K562 (cell line): Measurements from ENCODE around the gene RERG. TPM values are rescaled to one million over a fixed set of nuclear protein-coding genes. Genes with fewer than 3 reads are reported as not detected.

Source experiments
- ATAC-seq: fragments of 200-7000 bp; cut with Tn5 transposase; 3 replicates; pipeline ENCODE4 v1.9.1; 2020; ENCODE audit warnings: moderate library complexity
- BruUV-seq: library from RNA; stranded (reverse); fragments of 400-500 nt; replicated peaks from 2 replicates; lab custom pipeline; 2021; lab: Mats Ljungman, UMichigan
- CTCF ChIA-PET: fragments of 300-600 bp; formaldehyde crosslinking; extraction: SDS; loops from one replicate; lab custom pipeline; 2021; ENCODE audit warnings: low intra/inter-chr PET ratio; lab: Yijun Ruan, JAX
- POLR2A ChIA-PET: fragments of 300-600, 350-650 bp; sonication (Branson Sonifier 250); formaldehyde crosslinking; extraction: SDS; loops from one replicate; lab custom pipeline; 2021; ENCODE audit warnings: antibody characterized with exemption, inconsistent platforms; lab: Yijun Ruan, JAX
- DNase-seq, 4 experiments: peaks; one replicate each; pipeline versions ENCODE4 v3.0.0 to v3.0.0-alpha.2; 2011 to 2018; ENCODE audit warnings: low spot score in 3 of 4, mixed read lengths in 3 of 4; ENCODE audit errors: extremely low read depth in 1 of 4
- FAIRE-seq: peaks from 2 replicates; lab custom pipeline; 2011; peaks lifted over from hg19 to GRCh38; lab: Jason Lieb, UNC
- H2AFZ ChIP-seq: 2 replicates; pipeline ENCODE4 v1.6.0; 2011; ENCODE audit warnings: low read depth, low read length, control low read depth, inconsistent platforms
- H3K27ac ChIP-seq: fragments of 200-600 bp; 3 replicates; pipeline ENCODE4 v1.8.0; 2011; ENCODE audit warnings: low read depth, mild to moderate bottlenecking, control low read depth, inconsistent platforms, low read length, moderate library complexity, mixed read lengths; ENCODE audit errors: extremely low read depth
- H3K27me3 ChIP-seq, 2 experiments: fragments of 300-600 bp in 1 of 2; 2 replicates in 1 of 2; 3 replicates in 1 of 2; pipeline versions ENCODE4 v1.6.0 to v1.8.0; 2011; ENCODE audit warnings: inconsistent platforms in 2 of 2, low read length in 2 of 2, mild to moderate bottlenecking in 1 of 2, mixed read lengths in 1 of 2, moderate library complexity in 1 of 2; ENCODE audit not compliant: control insufficient read depth in 2 of 2, insufficient read depth in 2 of 2
- H3K36me3 ChIP-seq: fragments of 300-600 bp; 3 replicates; pipeline ENCODE4 v1.8.0; 2011; ENCODE audit warnings: mild to moderate bottlenecking, low read length, inconsistent platforms; ENCODE audit not compliant: control insufficient read depth, insufficient read depth
- H3K4me1 ChIP-seq, 2 experiments: fragments of 200-600 bp in 1 of 2; replicated peaks in 1 of 2; 2 replicates in 1 of 2; 3 replicates in 1 of 2; pipeline versions ENCODE4 v1.5.1 to v1.8.0; 2011; ENCODE audit warnings: inconsistent platforms in 2 of 2, low read length in 2 of 2, mild to moderate bottlenecking in 1 of 2, mixed read lengths in 1 of 2, moderate library complexity in 1 of 2; ENCODE audit not compliant: control insufficient read depth in 2 of 2, insufficient read depth in 2 of 2
- H3K4me2 ChIP-seq: 2 replicates; pipeline ENCODE4 v1.6.1; 2011; ENCODE audit warnings: low read length, control low read depth, inconsistent platforms, mixed read lengths; ENCODE audit not compliant: insufficient read depth
- H3K4me3 ChIP-seq: fragments of 200-600 bp; sonication (generic), shearing (Covaris generic); 2 replicates; pipeline ENCODE4 v1.5.1; 2016; ENCODE audit warnings: control low read depth, inconsistent platforms
- H3K79me2 ChIP-seq: fragments of 200-600 bp; 3 replicates; pipeline ENCODE4 v1.8.0; 2011; ENCODE audit warnings: low read length, inconsistent platforms; ENCODE audit not compliant: control insufficient read depth, insufficient read depth
- H3K9ac ChIP-seq, 2 experiments: 2 replicates each; pipeline versions ENCODE4 v1.6.0 to v1.6.1; 2011; ENCODE audit warnings: low read depth in 2 of 2, low read length in 2 of 2, control low read depth in 1 of 2, inconsistent platforms in 1 of 2, mild to moderate bottlenecking in 1 of 2, mixed read lengths in 1 of 2; ENCODE audit not compliant: insufficient read depth in 1 of 2
- H3K9me1 ChIP-seq: one replicate; pipeline ENCODE4 v1.6.0; 2011; ENCODE audit warnings: inconsistent platforms, mild to moderate bottlenecking, low read length, moderate library complexity; ENCODE audit not compliant: control insufficient read depth, insufficient read depth
- H3K9me3 ChIP-seq: replicated peaks from 2 replicates; pipeline ENCODE4 v1.5.1; 2011; ENCODE audit warnings: low read depth, low read length, inconsistent platforms; ENCODE audit not compliant: control insufficient read depth, insufficient read depth
- H4K20me1 ChIP-seq: replicated peaks from 2 replicates; pipeline ENCODE4 v1.6.1; 2011; ENCODE audit warnings: low read length, inconsistent platforms, mixed read lengths; ENCODE audit not compliant: control insufficient read depth, insufficient read depth
- ATF1 ChIP-seq, 2 experiments: fragments of 450-650 bp in 1 of 2; IDR thresholded peaks; 2 replicates each; pipeline ENCODE4 v1.6.1; 2016; ENCODE audit warnings: missing compliant biosample characterization in 1 of 2, missing genetic modification characterization in 1 of 2
- BCLAF1 ChIP-seq, 2 experiments: fragments of 450-650 bp in 1 of 2; IDR thresholded peaks; 2 replicates each; pipeline ENCODE4 v1.6.1; 2011 to 2017; ENCODE audit warnings: low read depth in 2 of 2, antibody characterized with exemption in 1 of 2, borderline replicate concordance in 1 of 2, low read length in 1 of 2, mild to moderate bottlenecking in 1 of 2, mixed read lengths in 1 of 2; ENCODE audit not compliant: control insufficient read depth in 1 of 2
- CEBPG ChIP-seq, 3 experiments: fragments of 200-800 bp in 1 of 3; sonication (Bioruptor generic) in 1 of 3; sonication (generic) in 1 of 3; formaldehyde crosslinking in 1 of 3; IDR thresholded peaks in 2 of 3; conservative IDR thresholded peaks in 1 of 3; 2 replicates each; pipeline versions ENCODE4 v1.6.1 to v1.8.0; 2016 to 2022; ENCODE audit warnings: missing compliant biosample characterization in 2 of 3, missing genetic modification characterization in 2 of 3, mild to moderate bottlenecking in 1 of 3, missing genetic modification reagents in 1 of 3
- MEF2D ChIP-seq: conservative IDR thresholded peaks from 2 replicates; pipeline ENCODE4 v1.6.1; 2016; ENCODE audit warnings: low read depth, missing genetic modification characterization, missing compliant biosample characterization
- PCBP1 ChIP-seq: fragments of 200-400 bp; formaldehyde crosslinking; IDR thresholded peaks from 2 replicates; pipeline ENCODE4 v1.6.1; 2018; ENCODE audit warnings: mild to moderate bottlenecking, low read depth, low read length; ENCODE audit not compliant: poor library complexity, severe bottlenecking
- POLR2H ChIP-seq: IDR thresholded peaks from 2 replicates; pipeline ENCODE4 v1.6.1; 2016; ENCODE audit warnings: missing genetic modification characterization, low read depth, mild to moderate bottlenecking, control low read depth, missing compliant biosample characterization, moderate library complexity
- TAF15 ChIP-seq: fragments of 200-400 bp; formaldehyde crosslinking; IDR thresholded peaks from 2 replicates; pipeline ENCODE4 v1.6.1; 2017; ENCODE audit warnings: mild to moderate bottlenecking, low read depth, low read length, moderate library complexity
- TGIF2 ChIP-seq: sonication (generic); formaldehyde crosslinking; IDR thresholded peaks from 2 replicates; pipeline ENCODE4 v1.8.1; 2022; ENCODE audit warnings: mild to moderate bottlenecking, missing genetic modification reagents, moderate library complexity
- ZNF165 ChIP-seq: fragments of 250-450 bp; sonication (Bioruptor Pico); IDR thresholded peaks from 2 replicates; pipeline ENCODE4 v1.4.0; 2020; ENCODE audit warnings: borderline replicate concordance
- ZNF280A ChIP-seq: fragments of 450-650 bp; IDR thresholded peaks from 2 replicates; pipeline ENCODE4 v1.6.1; 2018; ENCODE audit warnings: mild to moderate bottlenecking, low read depth; ENCODE audit not compliant: partially characterized antibody
- ZNF717 ChIP-seq: fragments of 250-450 bp; sonication (Bioruptor Pico); IDR thresholded peaks from 2 replicates; pipeline ENCODE4 v1.5.0; 2021
- WGBS: fragments of 100-300 bp; shearing (Covaris generic); methylation state at CpG from one replicate; pipeline ENCODE4 v1.1.6; 2016; ENCODE audit warnings: low coverage, mixed read lengths; ENCODE audit not compliant: insufficient coverage; ENCODE audit errors: missing lambda C conversion rate; 5-methylcytosine and 5-hydroxymethylcytosine counted together
- in situ Hi-C: fragments of 300-500 bp; cut with MboI; formaldehyde crosslinking; loops from 4 replicates; pipeline ENCODE4 v1.15.0; 2018; ENCODE audit warnings: inconsistent platforms, mixed read lengths
- intact Hi-C: fragments of 100-400 bp; cut with micrococcal nuclease; formaldehyde crosslinking; loops from 2 replicates; pipeline ENCODE4 v1.14.2; 2022
- polyA plus RNA-seq, 8 experiments: library from polyadenylated mRNA; depleted of rRNA in 4 of 8; stranded (reverse) in 5 of 8; unstranded in 3 of 8; fragments of >200 nt; fragmentation: Nextera tagmentation in 2 of 8; fragmentation: Illumina TruSeq in 1 of 8; extraction: Ambion mirVana in 2 of 8; extraction: Trizol in 1 of 8; gene quantifications; 2 replicates each; pipeline versions ENCODE4 v1.2.1 to v1.2.3, GENCODE V29; 2011 to 2014; ENCODE audit warnings: inconsistent platforms in 1 of 8, missing spikeins in 1 of 8
- total RNA-seq, 7 experiments: library from RNA; depleted of rRNA in 6 of 7; stranded (reverse); fragments of >200 nt in 6 of 7; fragmentation: Illumina TruSeq in 2 of 7; extraction: Trizol in 2 of 7; gene quantifications; 2 replicates each; pipeline versions ENCODE4 v1.2.1 to v1.2.3, GENCODE V29; 2011 to 2021; ENCODE audit warnings: low replicate concordance in 1 of 7
- TF ChIP-seq, protein P1 (sequence below): fragments of 250-450 bp; sonication (Bioruptor Pico); IDR thresholded peaks from 2 replicates; pipeline ENCODE4 v1.8.0; 2022; ENCODE audit warnings: inconsistent platforms
- TF ChIP-seq, protein P2 (sequence below): fragments of 450-650 bp; IDR thresholded peaks from 2 replicates; pipeline ENCODE4 v1.6.1; 2017; ENCODE audit warnings: antibody characterized with exemption

RERG gene
- total and polyA plus RNA-seq, 9 of the 15 experiments (the other 6 are each of a cell fraction or from before 2014, with no cell fraction given), result 2.2 to 7.3 (median 3.0) TPM

GRCh38 chr12:15253990-15254389 is 32.8 kb upstream of the RERG start:
- FAIRE-seq, result no peak
- ChIA-PET POLR2A (no interaction called here), CTCF (no interaction called here)
- Histone ChIP-seq H2AFZ (no peak overlapping the region), H3K9me3 (no peaks in the 10 kb centered on the region), H3K4me1 (no peaks in the 10 kb centered on the region), H3K27me3 (no peaks in the 10 kb centered on the region), H3K4me2 (no peak overlapping the region), H3K79me2 (no peaks in the 10 kb centered on the region), H3K9ac (no peak overlapping the region), H3K9me1 (no peaks in the 10 kb centered on the region), H3K4me3 (no peak overlapping the region), H3K27ac (no peak overlapping the region), H4K20me1 (no peaks in the 10 kb centered on the region), H3K36me3 (no peaks in the 10 kb centered on the region)
- intact Hi-C loops (no loop called here), in situ Hi-C loops (no loop called here)
- BruUV-seq, result no TSS peak
- WGBS, result 0% methylated on average over 1 of the region's 1 CpG
- no peak for DNase-seq
- ATAC-seq, result no peak
- TF ChIP-seq, protein P1, sequence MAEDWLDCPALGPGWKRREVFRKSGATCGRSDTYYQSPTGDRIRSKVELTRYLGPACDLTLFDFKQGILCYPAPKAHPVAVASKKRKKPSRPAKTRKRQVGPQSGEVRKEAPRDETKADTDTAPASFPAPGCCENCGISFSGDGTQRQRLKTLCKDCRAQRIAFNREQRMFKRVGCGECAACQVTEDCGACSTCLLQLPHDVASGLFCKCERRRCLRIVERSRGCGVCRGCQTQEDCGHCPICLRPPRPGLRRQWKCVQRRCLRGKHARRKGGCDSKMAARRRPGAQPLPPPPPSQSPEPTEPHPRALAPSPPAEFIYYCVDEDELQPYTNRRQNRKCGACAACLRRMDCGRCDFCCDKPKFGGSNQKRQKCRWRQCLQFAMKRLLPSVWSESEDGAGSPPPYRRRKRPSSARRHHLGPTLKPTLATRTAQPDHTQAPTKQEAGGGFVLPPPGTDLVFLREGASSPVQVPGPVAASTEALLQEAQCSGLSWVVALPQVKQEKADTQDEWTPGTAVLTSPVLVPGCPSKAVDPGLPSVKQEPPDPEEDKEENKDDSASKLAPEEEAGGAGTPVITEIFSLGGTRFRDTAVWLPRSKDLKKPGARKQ (CRISPR knock-in tag), result no peak
- TF ChIP-seq TAF15 (no peak), PCBP1 (no peak), ZNF717 (CRISPR knock-in tag) (no peak), ZNF280A (no peak), TGIF2 (CRISPR knock-in tag) (no peak), ZNF165 (CRISPR knock-in tag) (no peak), CEBPG (CRISPR knock-in tag; IDR thresholded peaks at IDR 0.05) (no peak), CEBPG (tag; conservative IDR thresholded peaks at IDR 0.05 in 1 of 2, IDR thresholded peaks at IDR 0.05 in 1 of 2) (no peak), MEF2D (tag) (no peak), BCLAF1 (IDR thresholded peaks at IDR 0.05; ENCODE audit: borderline replicate concordance in 1 of 2, control insufficient read depth in 1 of 2, low read depth in 2 of 2, low read length in 1 of 2) (no peak), ATF1 (CRISPR knock-in tag; IDR thresholded peaks at IDR 0.05) (no peak), ATF1 (tag; IDR thresholded peaks at IDR 0.05) (no peak), POLR2H (tag) (no peak)
- TF ChIP-seq, protein P2, sequence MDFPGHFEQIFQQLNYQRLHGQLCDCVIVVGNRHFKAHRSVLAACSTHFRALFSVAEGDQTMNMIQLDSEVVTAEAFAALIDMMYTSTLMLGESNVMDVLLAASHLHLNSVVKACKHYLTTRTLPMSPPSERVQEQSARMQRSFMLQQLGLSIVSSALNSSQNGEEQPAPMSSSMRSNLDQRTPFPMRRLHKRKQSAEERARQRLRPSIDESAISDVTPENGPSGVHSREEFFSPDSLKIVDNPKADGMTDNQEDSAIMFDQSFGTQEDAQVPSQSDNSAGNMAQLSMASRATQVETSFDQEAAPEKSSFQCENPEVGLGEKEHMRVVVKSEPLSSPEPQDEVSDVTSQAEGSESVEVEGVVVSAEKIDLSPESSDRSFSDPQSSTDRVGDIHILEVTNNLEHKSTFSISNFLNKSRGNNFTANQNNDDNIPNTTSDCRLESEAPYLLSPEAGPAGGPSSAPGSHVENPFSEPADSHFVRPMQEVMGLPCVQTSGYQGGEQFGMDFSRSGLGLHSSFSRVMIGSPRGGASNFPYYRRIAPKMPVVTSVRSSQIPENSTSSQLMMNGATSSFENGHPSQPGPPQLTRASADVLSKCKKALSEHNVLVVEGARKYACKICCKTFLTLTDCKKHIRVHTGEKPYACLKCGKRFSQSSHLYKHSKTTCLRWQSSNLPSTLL, result no peak
